ENCODE data around the gene ZNF133.

The ZNF133 gene

GRCh38 chr20:18360635-18361034 lies 72.3 kb downstream of the ZNF133 start:
- TF ChIP-seq CTCF (IDR thresholded peaks at IDR 0.05), result no peak
- H3K27ac ChIP-seq, result no peak overlapping the region
- DNase-seq (ENCODE audit: low spot score), result no peak
- no peak overlapping the region for H3K4me3 ChIP-seq

- no peak for TF ChIP-seq CTCF (IDR thresholded peaks at IDR 0.05)
- H3K4me3 ChIP-seq, result no peak overlapping the region
- no peak overlapping the region for H3K27ac ChIP-seq
- DNase-seq (ENCODE audit: low spot score), result no peak
These were observed 73.4 kb downstream of the ZNF133 start for GRCh38 chr20:18361678-18362077.

GRCh38 chr20:18362916-18363315 lies 74.6 kb downstream of the ZNF133 start:
- Histone ChIP-seq H3K4me3 (no peak overlapping the region), H3K27ac (no peak overlapping the region)
- DNase-seq (ENCODE audit: low spot score), result no peak
- TF ChIP-seq CTCF (IDR thresholded peaks at IDR 0.05), result no peak

- Histone ChIP-seq H3K27ac (no peak overlapping the region), H3K4me3 (no peak overlapping the region)
- TF ChIP-seq CTCF (IDR thresholded peaks at IDR 0.05), result no peak
- no peak for DNase-seq (ENCODE audit: low spot score)
These were observed 75.4 kb downstream of the ZNF133 start for GRCh38 chr20:18363708-18364107.

GRCh38 chr20:18364768-18365167 lies 76.4 kb downstream of the ZNF133 start:
- Histone ChIP-seq H3K4me3 (no peak overlapping the region), H3K27ac (no peak overlapping the region)
- no peak for DNase-seq (ENCODE audit: low spot score)
- no peak for TF ChIP-seq CTCF (IDR thresholded peaks at IDR 0.05)
